Spleen (tissue), 11 donors: ENCODE results near the gene TRIM14. TPM values are rescaled to one million over a fixed set of nuclear protein-coding genes. Genes with fewer than 3 reads are reported as not detected.

ENCODE experiments used
- DNase-seq: peaks from one replicate; pipeline ENCODE4 v3.0.0-alpha.2; 2020
- H3K27ac ChIP-seq, 8 donors: fragments of 200-600 bp; sonication (generic) in 7 of 8; 1 replicate in 4 of 8; 2 replicates in 4 of 8; pipeline versions ENCODE4 v1.5.0 to v1.8.0; 2016 to 2021; ENCODE audit warnings: inconsistent platforms in 4 of 8, mild to moderate bottlenecking in 4 of 8, moderate library complexity in 1 of 8
- H3K27me3 ChIP-seq, 7 donors: fragments of 200-600 bp; sonication (generic) in 6 of 7; replicated peaks in 1 of 7; 1 replicate in 4 of 7; 2 replicates in 3 of 7; pipeline versions ENCODE4 v1.5.0 to v1.8.0; 2016 to 2021; ENCODE audit warnings: inconsistent platforms in 3 of 7, mild to moderate bottlenecking in 1 of 7
- H3K36me3 ChIP-seq, 6 donors: fragments of 200-600 bp; sonication (generic) in 5 of 6; 1 replicate in 4 of 6; 2 replicates in 2 of 6; pipeline versions ENCODE4 v1.5.0 to v1.8.0; 2016 to 2021; ENCODE audit warnings: inconsistent platforms in 2 of 6
- H3K4me1 ChIP-seq, 6 donors: fragments of 200-600 bp; sonication (generic) in 5 of 6; 1 replicate in 3 of 6; 2 replicates in 3 of 6; pipeline versions ENCODE4 v1.5.0 to v1.8.0; 2016 to 2021; ENCODE audit warnings: inconsistent platforms in 3 of 6
- H3K4me3 ChIP-seq, 8 donors: fragments of 200-600 bp; sonication (generic) in 7 of 8; 1 replicate in 4 of 8; 2 replicates in 4 of 8; pipeline versions ENCODE4 v1.5.0 to v1.8.0; 2016 to 2021; ENCODE audit warnings: inconsistent platforms in 4 of 8, mild to moderate bottlenecking in 4 of 8, moderate library complexity in 2 of 8
- H3K9me3 ChIP-seq, 8 donors: fragments of 200-600 bp; sonication (generic) in 7 of 8; 1 replicate in 4 of 8; 2 replicates in 4 of 8; pipeline versions ENCODE4 v1.5.0 to v1.8.0; 2016 to 2021; ENCODE audit warnings: inconsistent platforms in 4 of 8
- POLR2A ChIP-seq, 3 donors: fragments of 450-650 bp; IDR thresholded peaks; one replicate each; pipeline ENCODE4 v1.5.1; 2017; ENCODE audit warnings: antibody characterized with exemption in 3 of 3, mild to moderate bottlenecking in 1 of 3
- POLR2AphosphoS5 ChIP-seq, 3 donors: sonication (generic); formaldehyde crosslinking; IDR thresholded peaks; one replicate each; pipeline ENCODE4 v1.5.1; 2017; ENCODE audit warnings: antibody characterized with exemption in 3 of 3
- WGBS, 5 donors: extraction: QIAGEN DNeasy Blood & Tissue Kit in 3 of 5; methylation state at CpG; one replicate each; pipeline versions ENCODE4 v1.1.5 to v1.1.7; 2013 to 2018; 5-methylcytosine and 5-hydroxymethylcytosine counted together
- intact Hi-C: fragments of 100-400 bp; cut with DNase I; formaldehyde crosslinking; loops from one replicate; pipeline ENCODE4 v1.15.0; 2023; ENCODE audit warnings: low total_unique reads
- polyA plus RNA-seq, 3 donors: library from polyadenylated mRNA; stranded (reverse); fragments of 200-250 nt; gene quantifications; one replicate each; pipeline ENCODE4 v1.2.1, GENCODE V29; 2013
- total RNA-seq, 7 donors: library from RNA; depleted of rRNA in 3 of 7; stranded (reverse); fragments of >200 nt in 3 of 7; fragmentation: NEBNext Ultra II Directional in 4 of 7; extraction: Animal tissue kit (Norgen Biotek cat#: 25700) in 4 of 7; gene quantifications; one replicate each; pipeline versions ENCODE4 v1.1.0 to v1.2.1, GENCODE V29; 2016 to 2021
- TF ChIP-seq, protein P1 (sequence below), 11 experiments: fragments of 200-600 bp in 7 of 11; fragments of 450-650 bp in 4 of 11; sonication (generic) in 4 of 11; IDR thresholded peaks in 8 of 11; conservative IDR thresholded peaks in 3 of 11; 1 replicate in 7 of 11; 2 replicates in 4 of 11; pipeline versions ENCODE4 v1.4.0 to v1.8.0; 2016 to 2021; ENCODE audit warnings: antibody characterized with exemption in 11 of 11, inconsistent platforms in 4 of 11, mild to moderate bottlenecking in 1 of 11
- donor health status: healthy with polysubstance abuse.
- donor health status: DM: no; HTN: no; CAD: no; lungs with moderate emphysema.
- donor health status: DM: no; HTN: no; CAD: no.
- donor health status: Bipolar disorder and iron deficiency.
- donor health status: healthy.
- donor health status: DM: no; HTN: no; CAD: no.
- donor health status: DM: yes; HTN: yes; CAD: no.

TRIM14 gene
- total and polyA plus RNA-seq, 10 donors: 11.9 to 92.9 (median 58.1) TPM

DNA sequence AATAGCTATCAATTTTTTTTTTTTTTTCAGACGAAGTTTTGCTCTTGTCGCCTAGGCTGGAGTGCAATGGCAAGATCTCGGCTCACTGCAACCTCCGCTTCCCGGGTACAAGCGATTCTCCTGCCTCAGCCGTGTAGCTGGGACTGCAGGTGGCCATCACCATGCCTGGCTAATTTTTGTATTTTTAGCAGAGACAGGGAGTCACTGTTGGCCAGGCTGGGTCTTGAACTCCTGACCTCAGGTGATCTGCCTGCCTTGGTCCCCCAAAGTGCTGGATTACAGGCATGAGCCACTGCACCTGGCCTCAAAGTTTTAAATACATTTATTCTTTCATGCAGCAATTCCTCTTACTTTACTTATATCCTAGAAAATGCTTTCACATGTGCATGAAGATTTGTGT is 17.6 kb downstream of the TRIM14 start:
- H3K27me3 ChIP-seq: no peaks in the 10 kb centered on the region
- H3K4me1 ChIP-seq: peaks cover 62 to 98% (median 82%) of the 10 kb centered on the region in 6 donors
- H3K9me3 ChIP-seq: no peaks in the 10 kb centered on the region
- H3K4me3 ChIP-seq: no peak overlapping the region
- H3K27ac ChIP-seq: peak overlapping the region; percentile 37 to 92 (median 83)
- 58 to 87% (median 71%) methylated on average over 7 of the region's 7 CpGs for WGBS, 5 donors
- intact Hi-C loops: no loop called here
- no peak for TF ChIP-seq POLR2A (IDR thresholded peaks at IDR 0.05)
- peaks cover 0 to 55% (median 7%) of the 10 kb centered on the region in 6 donors for H3K36me3 ChIP-seq
- no peak for DNase-seq

DNA sequence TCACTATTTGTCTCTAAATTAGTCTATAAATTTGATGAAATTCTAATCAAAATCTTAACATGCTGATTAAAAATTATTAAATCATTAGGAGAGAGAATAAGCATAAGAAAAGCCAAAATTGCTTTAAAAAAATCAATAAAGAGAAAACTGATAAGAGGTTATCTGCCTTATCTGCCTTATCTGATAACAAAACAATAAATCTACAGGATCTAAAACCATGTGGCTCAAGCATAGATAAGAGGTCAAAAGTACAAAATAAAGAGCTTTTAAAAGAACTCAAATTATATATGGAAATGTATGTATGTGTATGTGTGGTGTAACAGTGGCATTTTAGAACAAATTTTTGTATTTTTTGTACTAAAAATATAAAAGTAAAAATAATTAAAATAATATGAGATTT is 18.6 kb downstream of the TRIM14 start:
- Histone ChIP-seq H3K36me3 (peaks cover 0 to 55% (median 9%) of the 10 kb centered on the region in 6 donors), H3K4me1 (peaks cover 56 to 88% (median 73%) of the 10 kb centered on the region in 6 donors), H3K27ac (peak overlapping the region; percentile 1 to 92 (median 83)), H3K9me3 (no peaks in the 10 kb centered on the region), H3K4me3 (no peak overlapping the region), H3K27me3 (no peaks in the 10 kb centered on the region)
- TF ChIP-seq POLR2A (IDR thresholded peaks at IDR 0.05): no peak
- no peak for TF ChIP-seq POLR2AphosphoS5 (IDR thresholded peaks at IDR 0.05)
- TF ChIP-seq, protein P1, sequence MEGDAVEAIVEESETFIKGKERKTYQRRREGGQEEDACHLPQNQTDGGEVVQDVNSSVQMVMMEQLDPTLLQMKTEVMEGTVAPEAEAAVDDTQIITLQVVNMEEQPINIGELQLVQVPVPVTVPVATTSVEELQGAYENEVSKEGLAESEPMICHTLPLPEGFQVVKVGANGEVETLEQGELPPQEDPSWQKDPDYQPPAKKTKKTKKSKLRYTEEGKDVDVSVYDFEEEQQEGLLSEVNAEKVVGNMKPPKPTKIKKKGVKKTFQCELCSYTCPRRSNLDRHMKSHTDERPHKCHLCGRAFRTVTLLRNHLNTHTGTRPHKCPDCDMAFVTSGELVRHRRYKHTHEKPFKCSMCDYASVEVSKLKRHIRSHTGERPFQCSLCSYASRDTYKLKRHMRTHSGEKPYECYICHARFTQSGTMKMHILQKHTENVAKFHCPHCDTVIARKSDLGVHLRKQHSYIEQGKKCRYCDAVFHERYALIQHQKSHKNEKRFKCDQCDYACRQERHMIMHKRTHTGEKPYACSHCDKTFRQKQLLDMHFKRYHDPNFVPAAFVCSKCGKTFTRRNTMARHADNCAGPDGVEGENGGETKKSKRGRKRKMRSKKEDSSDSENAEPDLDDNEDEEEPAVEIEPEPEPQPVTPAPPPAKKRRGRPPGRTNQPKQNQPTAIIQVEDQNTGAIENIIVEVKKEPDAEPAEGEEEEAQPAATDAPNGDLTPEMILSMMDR (IDR thresholded peaks at IDR 0.05 in 8 of 11, conservative IDR thresholded peaks at IDR 0.05 in 3 of 11): no peak
- intact Hi-C loops: no loop called here
- DNase-seq: no peak

DNA sequence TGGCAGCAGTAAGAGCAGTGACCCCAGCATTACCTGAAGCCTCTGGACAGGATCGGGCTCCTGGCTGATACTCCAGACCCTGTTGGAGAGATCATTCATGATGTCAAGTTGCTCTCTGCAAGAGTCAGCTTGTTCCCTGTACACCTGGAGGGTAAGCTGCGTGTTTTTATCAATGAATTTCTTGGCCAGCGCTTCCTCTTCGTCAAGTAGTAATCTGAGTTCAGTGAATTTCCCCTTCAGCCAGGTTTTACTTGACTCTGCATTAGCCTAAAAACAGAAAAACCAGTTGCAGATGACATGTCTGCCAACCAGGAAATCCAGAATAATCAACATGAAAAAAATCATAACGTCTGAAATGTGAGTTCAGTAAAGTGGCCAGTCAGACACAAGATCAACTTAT is 19.1 kb downstream of the TRIM14 start:
- Histone ChIP-seq H3K36me3 (peaks cover 0 to 55% (median 15%) of the 10 kb centered on the region in 6 donors), H3K4me1 (peaks cover 50 to 83% (median 67%) of the 10 kb centered on the region in 6 donors), H3K9me3 (no peaks in the 10 kb centered on the region), H3K4me3 (no peak overlapping the region), H3K27me3 (no peaks in the 10 kb centered on the region), H3K27ac (peak overlapping the region; percentile 1 to 92 (median 83))
- TF ChIP-seq POLR2AphosphoS5 (IDR thresholded peaks at IDR 0.05): no peak
- TF ChIP-seq, protein P1 (IDR thresholded peaks at IDR 0.05 in 8 of 11, conservative IDR thresholded peaks at IDR 0.05 in 3 of 11): no peak
- TF ChIP-seq POLR2A (IDR thresholded peaks at IDR 0.05): no peak
- intact Hi-C loops: no loop called here
- WGBS, 5 donors: 37 to 50% (median 44%) methylated on average over 5 of the region's 5 CpGs
- DNase-seq: no peak

DNA sequence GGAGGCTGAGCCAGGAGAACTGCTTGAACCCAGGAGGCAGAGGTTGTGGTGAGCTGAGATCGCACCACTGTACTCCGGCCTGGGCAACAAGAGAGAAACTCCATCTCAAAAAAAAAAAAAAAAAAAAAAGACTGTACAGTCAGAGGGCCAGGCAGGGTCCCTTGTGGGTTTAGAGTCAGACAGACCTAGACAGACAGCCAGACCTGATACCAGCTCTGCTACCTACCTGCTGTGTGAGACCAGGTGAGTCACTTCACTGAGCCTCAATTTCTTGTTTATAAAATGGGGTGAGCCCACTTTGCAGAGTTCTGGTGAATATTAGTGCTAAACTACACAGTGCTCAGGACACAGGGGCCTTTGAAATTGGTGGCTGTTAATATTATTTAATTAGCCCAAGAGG is 19.7 kb downstream of the TRIM14 start:
- peak overlapping the region; percentile 1 to 92 (median 83) for H3K27ac ChIP-seq

More for the DNA sequence above, 19.7 kb downstream of the TRIM14 start:
- DNase-seq: no peak
- no peak for TF ChIP-seq POLR2AphosphoS5 (IDR thresholded peaks at IDR 0.05)
- TF ChIP-seq, protein P1 (IDR thresholded peaks at IDR 0.05 in 8 of 11, conservative IDR thresholded peaks at IDR 0.05 in 3 of 11): no peak
- no peak for TF ChIP-seq POLR2A (IDR thresholded peaks at IDR 0.05)
- no peak overlapping the region for H3K4me3 ChIP-seq
- whole genome bisulfite sequencing, 5 donors: 81 to 93% (median 91%) methylated on average over 2 of the region's 2 CpGs
- peaks cover 0 to 57% (median 19%) of the 10 kb centered on the region in 6 donors for H3K36me3 ChIP-seq
- H3K9me3 ChIP-seq: no peaks in the 10 kb centered on the region
- intact Hi-C loops: no loop called here
- H3K27me3 ChIP-seq: no peaks in the 10 kb centered on the region
- peaks cover 45 to 77% (median 61%) of the 10 kb centered on the region in 6 donors for H3K4me1 ChIP-seq
